HK-2 (cell line): ENCODE data around the gene PLCB2.

ENCODE experiments used
- DNase-seq: peaks from one replicate; pipeline ENCODE4 v3.0.0-alpha.2; 2018; ENCODE audit not compliant: unreplicated experiment

The PLCB2 gene

DNA sequence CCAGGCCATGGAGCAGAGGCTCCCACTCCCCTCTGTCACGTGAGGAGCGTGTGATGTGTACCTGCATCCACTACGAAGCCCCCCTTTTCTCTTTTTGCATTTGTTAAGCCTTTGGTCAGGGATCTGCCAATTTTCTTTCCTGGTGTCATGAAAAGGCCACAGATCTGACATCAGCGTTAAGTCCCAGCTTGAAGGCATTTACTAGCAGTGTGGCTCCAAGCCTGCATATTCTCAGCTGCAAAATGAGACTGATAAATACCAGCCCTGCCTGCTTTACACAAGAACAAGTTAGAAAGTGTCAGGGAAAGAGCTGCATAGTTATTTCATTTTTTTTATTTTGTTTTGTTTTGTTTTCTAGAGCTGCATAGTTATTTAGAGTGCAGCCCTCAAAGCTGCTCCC lies 22.6 kb downstream of the PLCB2 start:
- no peak for DNase-seq

GRCh38 chr15:40283615-40284300 lies 24.0 kb downstream of the PLCB2 start:
- no peak for DNase-seq

GRCh38 chr15:40282869-40283614 lies 24.7 kb downstream of the PLCB2 start, which contains the start of gene ANKRD63:
Gene ANKRD63, minus strand, starts transcription at chr15:40283064. Its CDS starts 478 bp downstream, at chr15:40282586.
- DNase-seq = no peak

- DNase-seq = peak; percentile 41
These were observed 25.4 kb downstream of the PLCB2 start for GRCh38 chr15:40282147-40282868.

- DNase-seq = no peak
These were observed 26.0 kb downstream of the PLCB2 start for GRCh38 chr15:40281801-40282146.

DNA sequence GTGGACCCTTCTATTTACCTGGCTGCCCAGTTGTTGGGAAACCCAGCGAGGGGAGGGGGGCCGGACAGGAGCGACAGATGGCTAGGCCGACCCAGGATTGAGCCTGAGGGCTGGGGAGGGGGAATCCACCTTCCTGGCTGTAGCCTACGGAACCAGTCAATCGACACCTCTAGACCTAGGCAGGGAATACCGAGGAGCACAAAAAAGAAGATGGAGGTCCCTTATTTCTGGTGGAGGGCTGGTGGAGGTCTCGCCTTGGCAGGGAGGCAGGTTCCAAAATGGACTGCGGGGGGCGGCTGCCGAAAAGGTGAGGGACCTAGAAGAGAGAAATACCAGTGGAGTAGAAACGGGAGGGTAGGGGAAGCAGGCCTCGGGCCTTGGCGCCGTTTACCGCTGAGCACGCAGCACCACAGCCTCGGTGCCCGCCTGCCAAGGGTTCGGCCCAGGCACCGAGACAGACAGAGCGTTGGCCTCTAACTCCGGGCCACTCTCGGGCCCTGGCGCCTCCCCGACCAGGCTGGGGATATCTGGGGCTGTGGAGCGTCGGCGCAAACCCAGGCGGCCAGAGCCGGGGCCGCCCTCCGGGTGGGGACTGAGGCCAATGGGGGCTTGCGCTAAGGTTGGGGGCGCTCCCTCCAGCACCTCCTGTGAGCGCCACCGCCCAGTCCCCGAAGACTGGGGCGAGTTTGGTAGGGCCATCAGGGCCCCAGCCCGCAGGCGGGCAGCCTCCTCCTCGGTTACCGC lies 26.5 kb downstream of the PLCB2 start:
- no peak for DNase-seq

DNA sequence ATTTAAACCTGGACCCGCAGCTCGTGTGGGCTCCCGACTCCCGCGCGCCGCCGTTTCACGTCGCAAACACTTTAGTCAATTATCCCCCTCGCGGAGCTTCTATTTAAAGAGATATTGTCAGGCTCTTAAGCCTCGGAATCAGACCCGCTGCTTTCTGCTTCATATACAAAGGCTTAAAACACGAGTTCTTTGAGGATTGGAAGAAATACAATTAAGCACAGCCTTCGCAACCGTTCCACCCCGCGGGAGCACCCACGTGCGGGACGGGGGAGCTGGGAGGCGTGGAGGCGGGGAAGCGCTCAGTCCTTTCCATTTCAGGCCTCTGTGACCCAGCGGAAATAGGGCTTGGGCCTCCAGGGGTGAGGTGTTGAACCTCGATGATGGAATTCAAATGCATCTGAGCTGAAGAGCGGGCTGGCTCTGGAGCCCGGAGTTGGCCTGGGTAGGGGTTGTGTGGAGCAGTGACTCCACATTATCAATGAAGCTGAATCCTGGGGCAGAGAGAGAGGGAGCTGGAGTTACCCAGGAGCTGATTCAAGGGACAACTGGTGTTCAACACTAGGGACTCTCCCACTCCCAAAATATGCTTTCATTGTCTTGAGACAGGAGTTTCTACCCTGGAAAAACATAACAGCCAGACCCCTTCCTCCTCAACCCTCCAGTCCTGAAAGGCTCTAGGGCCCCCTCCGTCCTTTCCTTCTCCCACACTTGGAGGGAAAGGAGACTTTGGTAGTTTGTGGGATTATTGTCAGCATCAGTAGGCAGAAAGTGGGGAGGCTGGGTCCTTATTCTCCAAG lies 27.3 kb downstream of the PLCB2 start:
- DNase-seq = no peak

GRCh38 chr15:40279437-40280141 lies 28.1 kb downstream of the PLCB2 start:
- peak; percentile 66 for DNase-seq

- no peak for DNase-seq
These were observed 29.7 kb downstream of the PLCB2 start for GRCh38 chr15:40278026-40278425.

DNA sequence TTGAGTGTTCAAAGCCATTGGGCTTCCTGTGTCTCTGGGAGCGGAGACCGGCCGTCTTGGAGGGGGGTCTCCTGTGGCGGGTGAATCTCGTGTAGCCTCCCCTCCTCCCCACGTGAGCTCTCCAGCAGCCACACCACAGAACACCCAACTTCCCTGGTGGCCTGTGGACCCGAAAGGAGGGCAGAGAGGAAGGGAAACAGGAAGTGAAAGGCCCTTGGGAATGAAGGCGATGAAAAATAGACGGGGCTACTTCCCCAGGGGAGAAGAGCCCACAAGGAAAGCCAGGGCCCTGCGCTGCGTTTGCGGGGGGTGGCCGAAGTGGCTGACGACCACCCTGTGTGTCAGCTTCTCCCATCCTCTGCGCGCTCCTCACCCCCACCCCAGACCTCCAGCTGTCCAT lies 30.3 kb downstream of the PLCB2 start:
- no peak for DNase-seq

DNA sequence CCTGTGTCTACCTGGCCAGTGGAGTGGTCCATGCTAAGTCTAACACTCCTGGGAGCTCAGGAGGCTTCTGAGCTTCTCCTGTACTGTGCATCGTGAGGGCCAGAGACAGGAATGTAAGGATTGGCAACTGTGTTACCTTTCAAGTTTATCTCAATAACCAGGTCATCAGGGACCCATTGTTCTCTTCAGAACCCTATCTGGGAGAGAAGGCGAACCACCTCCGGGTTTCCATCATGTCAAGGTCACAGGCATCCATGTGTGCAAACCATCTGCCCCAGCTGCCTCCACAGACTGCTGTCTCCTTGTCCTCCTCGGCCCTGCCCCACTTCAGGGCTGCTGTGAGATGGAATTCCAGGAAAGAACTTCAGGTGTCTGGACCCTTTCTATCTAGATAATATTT lies 30.8 kb downstream of the PLCB2 start:
- DNase-seq = no peak

DNA sequence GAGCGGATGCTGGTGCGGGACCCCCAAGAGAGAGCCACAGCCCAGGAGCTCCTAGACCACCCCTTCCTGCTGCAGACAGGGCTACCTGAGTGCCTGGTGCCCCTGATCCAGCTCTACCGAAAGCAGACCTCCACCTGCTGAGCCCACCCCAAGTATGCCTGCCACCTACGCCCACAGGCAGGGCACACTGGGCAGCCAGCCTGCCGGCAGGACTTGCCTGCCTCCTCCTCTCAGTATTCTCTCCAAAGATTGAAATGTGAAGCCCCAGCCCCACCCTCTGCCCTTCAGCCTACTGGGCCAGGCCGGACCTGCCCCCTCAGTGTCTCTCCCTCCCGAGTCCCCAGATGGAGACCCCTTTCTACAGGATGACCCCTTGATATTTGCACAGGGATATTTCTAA lies 31.8 kb downstream of the PLCB2 start:
- DNase-seq = no peak

DNA sequence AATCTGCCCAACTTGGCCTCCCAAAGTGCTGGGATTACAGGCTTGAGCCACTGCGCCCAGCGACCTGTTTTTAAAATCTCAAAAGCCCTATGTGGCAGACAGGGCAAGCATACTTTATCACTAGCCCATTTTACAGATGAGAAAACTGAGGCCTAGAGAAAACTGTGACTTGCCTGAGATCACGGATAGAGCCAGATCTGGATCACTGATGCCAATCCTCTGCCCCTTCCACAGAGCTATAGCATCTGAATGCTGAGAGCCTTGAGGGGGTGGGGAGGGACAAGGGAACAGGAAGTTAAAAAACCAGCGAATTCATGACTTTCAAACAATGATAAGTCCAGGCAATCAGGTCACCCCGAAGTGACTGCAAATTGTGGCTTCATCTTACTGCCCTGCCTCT lies 32.2 kb downstream of the PLCB2 start:
- DNase-seq = no peak

GRCh38 chr15:40274350-40275274 lies 33.1 kb downstream of the PLCB2 start:
- DNase-seq = peak; percentile 78

- DNase-seq = no peak
These were observed 34.3 kb downstream of the PLCB2 start for GRCh38 chr15:40273428-40273827.

DNA sequence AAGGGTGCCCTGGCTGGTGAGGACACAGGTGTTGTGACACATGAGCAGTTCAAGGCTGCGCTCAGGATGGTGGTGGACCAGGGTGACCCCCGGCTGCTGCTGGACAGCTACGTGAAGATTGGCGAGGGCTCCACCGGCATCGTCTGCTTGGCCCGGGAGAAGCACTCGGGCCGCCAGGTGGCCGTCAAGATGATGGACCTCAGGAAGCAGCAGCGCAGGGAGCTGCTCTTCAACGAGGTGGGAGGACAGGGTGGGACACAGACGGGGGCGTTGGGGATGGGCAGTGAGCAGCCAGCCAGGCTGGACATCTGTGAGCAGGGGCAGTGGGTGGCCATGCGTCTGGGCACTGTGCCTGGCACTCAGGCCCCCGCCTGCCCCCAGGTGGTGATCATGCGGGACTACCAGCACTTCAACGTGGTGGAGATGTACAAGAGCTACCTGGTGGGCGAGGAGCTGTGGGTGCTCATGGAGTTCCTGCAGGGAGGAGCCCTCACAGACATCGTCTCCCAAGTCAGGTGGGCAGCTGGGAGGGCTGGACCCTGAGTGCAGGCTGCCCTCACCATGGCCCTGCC lies 35.2 kb downstream of the PLCB2 start:
- no peak for DNase-seq

- DNase-seq = no peak
These were observed 35.9 kb downstream of the PLCB2 start for GRCh38 chr15:40271685-40272484.

- DNase-seq = no peak
These were observed 37.3 kb downstream of the PLCB2 start for GRCh38 chr15:40270246-40270995.
